Stomach (tissue), 9 donors: ENCODE measurements around the gene ANKRD11. TPM values are rescaled to one million over a fixed set of nuclear protein-coding genes. Genes with fewer than 3 reads are reported as not detected.

ENCODE experiments used
- DNase-seq, 2 donors: peaks; one replicate each; pipeline versions ENCODE4 v3.0.0 to v3.0.0-alpha.2; 2013 to 2019
- H3K27ac ChIP-seq, 5 donors: fragments of 200-600 bp in 4 of 5; sonication (generic) in 4 of 5; one replicate each; pipeline ENCODE4 v1.5.1; 2013 to 2019; ENCODE audit warnings: mild to moderate bottlenecking in 1 of 5, moderate library complexity in 1 of 5
- H3K27me3 ChIP-seq, 3 donors: fragments of 200-600 bp; sonication (generic); one replicate each; pipeline ENCODE4 v1.5.1; 2017 to 2019; ENCODE audit warnings: mixed run types in 1 of 3
- H3K36me3 ChIP-seq, 4 donors: fragments of 200-600 bp; sonication (generic); 1 replicate in 3 of 4; 2 replicates in 1 of 4; pipeline ENCODE4 v1.5.1; 2016 to 2019
- H3K4me1 ChIP-seq, 4 donors: fragments of 200-600 bp; sonication (generic); one replicate each; pipeline ENCODE4 v1.5.1; 2016 to 2019
- H3K4me3 ChIP-seq, 4 donors: fragments of 200-600 bp; sonication (generic) in 3 of 4; one replicate each; pipeline ENCODE4 v1.5.1; 2016 to 2019; ENCODE audit warnings: mild to moderate bottlenecking in 1 of 4
- H3K9me3 ChIP-seq, 4 donors: fragments of 200-600 bp; sonication (generic); one replicate each; pipeline ENCODE4 v1.5.1; 2016 to 2019
- EP300 ChIP-seq: sonication (generic); formaldehyde crosslinking; IDR thresholded peaks from one replicate; pipeline ENCODE4 v1.6.1; 2017; ENCODE audit warnings: antibody characterized with exemption
- POLR2A ChIP-seq, 4 donors: fragments of 450-650 bp; IDR thresholded peaks; one replicate each; pipeline ENCODE4 v1.6.1; 2016; ENCODE audit warnings: antibody characterized with exemption in 4 of 4, control low read depth in 2 of 4, mild to moderate bottlenecking in 1 of 4, moderate library complexity in 1 of 4
- POLR2AphosphoS5 ChIP-seq, 3 donors: sonication (generic); formaldehyde crosslinking; IDR thresholded peaks; one replicate each; pipeline ENCODE4 v1.6.1; 2016; ENCODE audit warnings: antibody characterized with exemption in 3 of 3
- WGBS, 5 donors: extraction: QIAGEN DNeasy Blood & Tissue Kit in 3 of 5; methylation state at CpG; one replicate each; pipeline versions ENCODE4 v1.1.5 to v1.1.7; 2013 to 2018; 5-methylcytosine and 5-hydroxymethylcytosine counted together
- intact Hi-C: fragments of 100-400 bp; cut with DNase I; formaldehyde crosslinking; loops from one replicate; pipeline ENCODE4 v1.15.1; 2023; ENCODE audit warnings: low total_unique reads
- polyA plus RNA-seq, 3 donors: library from polyadenylated mRNA; stranded (reverse); fragments of 200-250 nt; gene quantifications; one replicate each; pipeline ENCODE4 v1.2.3, GENCODE V29; 2013
- total RNA-seq, 5 donors: library from RNA; depleted of rRNA; stranded (reverse); fragments of >200 nt; gene quantifications; one replicate each; pipeline versions ENCODE4 v1.1.0 to v1.2.3, GENCODE V29; 2014 to 2016
- TF ChIP-seq, protein P1 (sequence below), 7 experiments: fragments of 450-650 bp in 4 of 7; fragments of 200-600 bp in 3 of 7; sonication (generic) in 3 of 7; IDR thresholded peaks; one replicate each; pipeline ENCODE4 v1.5.1; 2016 to 2019; ENCODE audit warnings: antibody characterized with exemption in 7 of 7, control low read depth in 2 of 7, mild to moderate bottlenecking in 1 of 7
- donor health status: healthy with polysubstance abuse.
- donor health status: Bipolar disorder and iron deficiency.
- donor health status: healthy.

The ANKRD11 gene
- total and polyA plus RNA-seq, 8 donors: 25.4 to 350 (median 88.7) TPM

DNA sequence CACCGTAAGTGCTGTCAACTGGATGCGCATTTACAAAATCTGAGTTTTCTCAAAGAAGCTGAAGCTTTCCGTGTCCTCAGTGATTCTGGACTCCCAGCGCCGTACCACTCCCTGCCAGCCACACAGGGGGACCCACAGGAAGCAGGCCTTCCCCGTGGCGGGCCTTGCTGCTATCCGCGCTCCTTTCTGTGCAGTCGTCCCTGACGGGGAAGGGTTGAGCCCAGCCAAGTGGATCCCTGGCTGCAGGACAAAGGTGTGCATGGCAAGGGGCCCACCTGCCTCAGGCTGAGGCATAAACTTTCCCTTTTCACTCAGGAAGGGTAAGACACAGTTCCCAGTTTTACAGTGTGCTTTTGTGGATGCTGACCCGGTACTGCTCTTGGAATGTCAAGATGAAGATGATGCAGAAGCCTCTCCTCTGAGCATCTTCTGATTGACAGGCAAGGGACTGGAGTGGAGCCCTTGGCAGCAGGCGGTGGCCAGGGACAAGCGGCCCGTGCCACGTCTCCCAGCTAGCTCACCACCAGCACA lies 93.0 kb downstream of the ANKRD11 start:
- 80 to 90% (median 85%) methylated on average over 8 to 16 of the region's 16 CpGs for WGBS, 5 donors
- Histone ChIP-seq H3K4me3 (no peak overlapping the region), H3K4me1 (peaks cover 31 to 85% (median 52%) of the 10 kb centered on the region in 4 donors), H3K27ac (peak overlapping the region in 1 of 5 donors; percentile 90), H3K9me3 (no peaks in the 10 kb centered on the region), H3K36me3 (peaks cover 0 to 7% (median 3%) of the 10 kb centered on the region in 4 donors), H3K27me3 (no peaks in the 10 kb centered on the region)
- TF ChIP-seq POLR2AphosphoS5 (IDR thresholded peaks at IDR 0.05): no peak
- TF ChIP-seq, protein P1, sequence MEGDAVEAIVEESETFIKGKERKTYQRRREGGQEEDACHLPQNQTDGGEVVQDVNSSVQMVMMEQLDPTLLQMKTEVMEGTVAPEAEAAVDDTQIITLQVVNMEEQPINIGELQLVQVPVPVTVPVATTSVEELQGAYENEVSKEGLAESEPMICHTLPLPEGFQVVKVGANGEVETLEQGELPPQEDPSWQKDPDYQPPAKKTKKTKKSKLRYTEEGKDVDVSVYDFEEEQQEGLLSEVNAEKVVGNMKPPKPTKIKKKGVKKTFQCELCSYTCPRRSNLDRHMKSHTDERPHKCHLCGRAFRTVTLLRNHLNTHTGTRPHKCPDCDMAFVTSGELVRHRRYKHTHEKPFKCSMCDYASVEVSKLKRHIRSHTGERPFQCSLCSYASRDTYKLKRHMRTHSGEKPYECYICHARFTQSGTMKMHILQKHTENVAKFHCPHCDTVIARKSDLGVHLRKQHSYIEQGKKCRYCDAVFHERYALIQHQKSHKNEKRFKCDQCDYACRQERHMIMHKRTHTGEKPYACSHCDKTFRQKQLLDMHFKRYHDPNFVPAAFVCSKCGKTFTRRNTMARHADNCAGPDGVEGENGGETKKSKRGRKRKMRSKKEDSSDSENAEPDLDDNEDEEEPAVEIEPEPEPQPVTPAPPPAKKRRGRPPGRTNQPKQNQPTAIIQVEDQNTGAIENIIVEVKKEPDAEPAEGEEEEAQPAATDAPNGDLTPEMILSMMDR (IDR thresholded peaks at IDR 0.05): no peak
- TF ChIP-seq POLR2A (IDR thresholded peaks at IDR 0.05): no peak
- TF ChIP-seq EP300: no peak
- DNase-seq: no peak
- intact Hi-C loops: no loop called here

DNA sequence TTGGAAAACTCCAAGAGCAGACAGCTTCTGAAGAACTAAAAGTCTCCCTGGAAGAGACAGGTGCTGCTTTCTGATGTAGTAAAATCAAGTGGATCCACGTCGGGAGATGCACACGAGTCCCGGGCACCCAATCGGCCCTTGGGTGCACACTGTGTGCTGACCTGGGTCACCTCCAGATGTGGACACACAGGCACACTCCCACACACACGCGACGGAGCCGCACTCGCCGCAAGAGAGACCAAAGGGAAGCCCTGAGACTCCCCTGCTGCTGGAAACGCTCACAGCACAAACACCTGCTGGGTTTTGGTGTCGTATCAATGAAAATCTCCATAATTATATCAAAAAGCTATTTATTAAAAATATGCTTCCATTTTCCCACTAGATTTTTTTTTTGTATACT lies 94.2 kb downstream of the ANKRD11 start:
- 83 to 92% (median 86%) methylated on average over 13 of the region's 13 CpGs for WGBS, 5 donors
- H3K9me3 ChIP-seq: no peaks in the 10 kb centered on the region
- no peak for DNase-seq
- intact Hi-C loops: no loop called here
- H3K36me3 ChIP-seq: peaks cover 0 to 7% (median 3%) of the 10 kb centered on the region in 4 donors
- TF ChIP-seq, protein P1 (IDR thresholded peaks at IDR 0.05): no peak
- no peak overlapping the region for H3K4me3 ChIP-seq
- no peaks in the 10 kb centered on the region for H3K27me3 ChIP-seq
- peaks cover 35 to 82% (median 56%) of the 10 kb centered on the region in 4 donors for H3K4me1 ChIP-seq
- H3K27ac ChIP-seq: peak overlapping the region in 3 of 5 donors; percentile 45 to 90 (median 63)

DNA sequence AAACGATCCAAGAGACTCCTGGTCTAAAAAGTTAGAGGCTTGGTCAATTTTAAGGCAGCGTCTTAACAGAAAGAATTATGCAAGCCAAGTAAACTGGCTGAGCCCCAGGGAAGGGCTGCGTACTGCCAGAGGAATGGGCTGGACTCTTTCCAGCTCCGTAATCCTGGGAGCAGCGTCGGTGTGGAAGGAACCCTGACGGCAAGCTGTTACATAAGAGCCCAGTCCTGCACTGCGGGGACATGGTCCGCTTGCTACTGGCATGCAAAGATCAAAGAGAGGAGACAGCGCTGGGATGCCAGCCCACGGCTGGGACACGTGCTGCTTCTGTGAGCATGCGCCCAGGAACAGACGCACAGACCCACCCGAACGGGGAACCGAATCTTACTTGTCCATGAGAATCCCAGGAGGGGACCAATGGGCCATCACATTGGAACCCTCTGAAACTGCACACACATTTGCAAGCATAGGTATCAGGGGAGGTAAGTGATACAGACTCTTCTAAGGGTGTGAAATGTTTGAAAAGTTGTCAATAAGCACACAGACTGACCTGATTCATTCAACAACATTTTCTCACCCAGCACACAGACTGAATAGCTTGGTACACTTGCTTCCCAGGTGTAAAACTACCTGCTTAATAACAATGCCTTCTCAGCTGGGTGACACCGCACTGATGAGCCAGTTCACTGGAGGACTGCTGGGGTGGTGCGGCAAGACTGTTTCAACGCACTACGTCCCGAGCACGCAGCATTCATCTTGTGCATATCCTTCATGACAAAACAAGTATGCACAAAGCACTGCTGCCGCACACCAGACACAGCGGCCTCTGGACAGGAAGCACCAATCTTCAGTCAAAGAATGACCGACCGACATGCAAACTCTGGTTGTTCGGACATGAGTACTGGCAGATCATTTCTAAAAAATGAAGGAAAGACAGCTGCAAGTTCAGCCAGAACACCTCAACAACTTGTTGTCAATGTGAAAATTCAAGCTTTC lies 94.9 kb downstream of the ANKRD11 start:
- H3K4me3 ChIP-seq: no peak overlapping the region
- intact Hi-C loops: no loop called here
- H3K4me1 ChIP-seq: peaks cover 36 to 79% (median 57%) of the 10 kb centered on the region in 4 donors
- 32 to 44% (median 40%) methylated on average over 24 to 28 of the region's 28 CpGs for WGBS, 5 donors
- peaks cover 0 to 7% (median 3%) of the 10 kb centered on the region in 4 donors for H3K36me3 ChIP-seq
- no peaks in the 10 kb centered on the region for H3K27me3 ChIP-seq
- TF ChIP-seq POLR2AphosphoS5 (IDR thresholded peaks at IDR 0.05) (peak; percentile 80 to 98 (median 93)), EP300 (peak; percentile 94)
- TF ChIP-seq, protein P1 (IDR thresholded peaks at IDR 0.05): no peak
- DNase-seq: peak; percentile 92 to 94
- H3K9me3 ChIP-seq: no peaks in the 10 kb centered on the region
- peak overlapping the region; percentile 45 to 90 (median 64) for H3K27ac ChIP-seq

DNA sequence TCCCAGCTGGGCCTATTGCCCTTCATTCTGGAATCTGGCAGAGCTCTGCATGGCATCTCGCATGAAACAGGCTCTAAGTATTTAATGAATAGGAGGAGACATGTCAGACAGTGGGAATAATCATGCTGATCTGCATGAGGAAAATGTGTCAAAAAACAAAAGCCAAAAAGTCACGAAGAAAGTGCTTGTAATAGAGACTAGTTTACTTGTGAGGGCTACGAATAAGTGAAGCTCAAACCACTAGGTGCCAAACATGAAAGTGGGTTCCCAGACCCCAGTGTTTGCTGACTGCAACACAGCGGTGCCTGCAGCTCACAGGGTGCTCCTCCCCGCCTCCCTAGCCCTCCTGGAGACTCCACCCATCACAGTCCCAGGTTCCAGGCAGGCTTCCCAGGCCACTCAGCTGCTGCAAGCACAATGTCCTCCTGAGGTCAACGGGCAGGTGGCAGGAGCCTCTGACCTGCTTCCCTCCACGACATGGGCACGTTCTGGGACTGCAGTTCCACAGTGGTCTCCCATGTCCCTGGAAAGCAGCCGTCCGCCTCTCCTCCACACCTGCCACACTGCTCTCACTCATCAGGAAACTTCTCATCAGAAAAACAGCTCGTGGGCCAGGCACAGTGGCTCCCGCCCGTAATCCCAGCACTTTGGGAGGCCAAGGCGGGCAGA lies 96.5 kb downstream of the ANKRD11 start:
- intact Hi-C loops: no loop called here
- no peak overlapping the region for H3K4me3 ChIP-seq
- H3K36me3 ChIP-seq: peaks cover 0 to 7% (median 3%) of the 10 kb centered on the region in 4 donors
- no peak for TF ChIP-seq EP300
- H3K27me3 ChIP-seq: no peaks in the 10 kb centered on the region
- peaks cover 36 to 74% (median 56%) of the 10 kb centered on the region in 4 donors for H3K4me1 ChIP-seq
- H3K27ac ChIP-seq: peak overlapping the region; percentile 33 to 90 (median 64)
- peak in 1 of 2 donors; percentile 68 for DNase-seq
- 61 to 67% (median 64%) methylated on average over 13 to 14 of the region's 14 CpGs for WGBS, 5 donors
- H3K9me3 ChIP-seq: no peaks in the 10 kb centered on the region
